T-helper 9 cell (primary cell): ENCODE results near the gene ADAM12.
"Not testable (repeated sequence)": the region's sequence is repeated elsewhere in the genome, so short reads cannot be mapped to it uniquely, and the experiment has no call there.

ENCODE experiments used
- DNase-seq: peaks from one replicate; pipeline ENCODE4 v3.0.0-alpha.2; 2020

The ADAM12 gene

DNA sequence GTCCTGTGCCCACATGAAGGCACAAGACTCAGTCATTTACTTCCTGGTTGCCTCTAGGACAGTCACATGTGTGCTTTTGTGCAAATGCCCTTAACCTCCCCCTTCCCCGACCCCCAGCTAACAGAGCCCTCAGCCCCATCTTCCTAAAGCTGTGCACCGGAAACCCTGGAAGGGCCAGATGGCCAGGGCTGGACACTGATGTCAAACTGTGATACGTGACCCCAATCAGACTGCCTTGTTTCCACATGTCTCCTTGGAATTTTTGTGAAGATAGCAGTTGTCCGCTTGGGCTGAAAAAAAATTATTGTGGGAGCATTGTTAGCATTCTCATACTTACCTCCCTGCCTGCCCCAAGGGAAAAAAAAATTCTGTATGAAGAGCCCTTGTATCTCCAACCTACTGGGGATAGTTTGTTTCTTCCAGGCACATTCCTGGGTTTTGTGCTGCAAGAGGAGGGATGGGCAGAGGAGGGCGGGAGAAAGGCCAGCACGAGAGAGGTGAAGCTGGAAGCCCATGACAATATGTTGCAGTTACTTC is 17.0 kb upstream of the ADAM12 start:
- DNase-seq, result no peak

DNA sequence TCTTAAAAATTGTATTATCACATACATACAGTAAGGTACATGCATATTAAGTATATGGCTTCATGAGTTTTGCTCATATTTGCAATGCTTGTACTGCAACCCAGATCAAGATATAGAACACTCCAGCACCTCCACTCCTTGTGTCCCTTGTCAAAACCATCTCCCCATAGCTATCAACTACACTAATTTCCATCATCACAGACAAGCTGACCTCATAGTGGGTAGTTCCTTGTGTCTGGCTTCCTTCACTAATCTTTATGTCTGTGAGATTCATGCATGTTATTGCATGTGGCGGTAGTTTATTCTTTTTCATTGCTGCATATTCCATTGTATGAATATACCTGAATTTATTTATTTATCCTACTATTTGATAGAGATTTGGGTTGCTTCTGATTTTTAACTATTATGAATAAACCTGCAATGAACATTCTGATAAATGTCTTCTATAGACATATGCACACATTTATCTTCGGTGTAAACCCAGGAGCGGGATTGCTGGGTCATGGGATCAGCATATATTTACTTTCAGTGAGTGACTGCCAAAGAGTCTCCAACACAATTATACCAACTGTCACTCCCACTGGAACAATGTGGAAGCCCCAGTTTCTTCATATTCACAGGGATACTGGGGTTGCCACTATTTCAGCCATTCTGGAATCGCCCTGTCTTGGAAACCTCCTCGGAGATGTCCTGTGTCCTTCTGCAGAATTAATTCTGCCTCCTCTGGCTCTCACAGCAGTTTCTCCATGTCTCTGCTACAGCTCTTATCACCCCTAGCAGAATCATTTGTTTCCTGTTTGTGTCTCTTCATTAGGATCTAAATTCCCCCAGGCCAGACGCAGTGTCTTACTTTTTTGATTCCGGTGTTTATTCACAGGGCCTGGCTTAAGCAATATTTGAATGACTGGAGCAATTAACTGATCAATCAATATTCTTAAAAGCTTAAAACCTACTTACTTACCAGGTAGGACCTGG is 14.7 kb upstream of the ADAM12 start:
- DNase-seq, result no peak

DNA sequence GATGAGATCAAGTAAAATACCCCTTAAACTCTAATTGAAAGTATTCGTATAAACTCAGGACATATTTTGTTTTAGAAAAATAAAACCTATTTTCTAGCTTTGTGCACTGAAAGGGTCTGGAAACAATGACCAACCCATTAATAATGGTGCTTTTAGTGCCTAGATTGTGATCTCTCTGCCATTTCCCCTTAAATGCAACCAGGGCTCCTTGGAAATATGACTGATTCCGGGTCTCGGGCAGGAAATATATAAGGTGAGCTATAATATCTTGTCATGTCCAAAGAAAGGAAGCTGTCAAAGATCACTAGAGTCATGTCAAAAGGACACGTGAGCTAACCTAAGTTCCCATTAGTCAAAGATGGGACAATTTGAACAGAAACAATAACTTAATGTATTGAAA is 12.4 kb upstream of the ADAM12 start:
- DNase-seq, result no peak

DNA sequence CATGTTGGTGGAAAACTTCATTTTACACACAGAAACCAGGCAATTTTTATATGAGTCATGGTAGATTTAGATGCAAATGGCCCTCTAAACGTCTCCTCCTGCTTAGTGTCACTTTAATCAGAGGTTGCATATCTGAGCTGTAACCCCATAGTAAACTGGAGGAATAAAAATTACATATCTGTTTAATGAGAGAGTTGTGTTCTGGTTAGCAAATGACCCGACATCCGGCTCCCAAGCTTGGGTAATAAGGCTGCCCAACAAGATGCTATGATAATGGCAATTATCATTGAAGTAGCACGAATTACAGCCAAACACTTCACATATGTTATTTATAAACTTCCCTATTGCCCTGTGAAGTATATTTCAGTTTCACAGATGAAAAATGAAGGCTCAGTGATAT is 10.6 kb upstream of the ADAM12 start:
- no peak for DNase-seq

DNA sequence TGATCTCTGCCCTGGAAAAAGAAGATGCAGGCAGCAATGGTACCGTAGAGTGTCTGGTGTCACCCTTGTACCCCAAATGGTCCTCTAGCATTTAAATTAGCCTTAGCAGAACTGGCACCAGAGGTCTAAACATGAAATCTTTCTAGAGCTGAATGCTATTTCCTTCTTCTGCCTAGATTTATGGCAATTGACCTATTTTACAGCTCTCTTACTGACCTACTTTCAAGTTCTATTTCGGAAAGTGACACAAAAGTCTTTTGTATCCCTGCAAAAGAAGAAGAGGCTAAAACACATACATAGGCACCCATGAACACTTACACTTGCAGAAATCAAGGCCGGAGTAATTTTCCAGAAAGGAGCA is 10.1 kb upstream of the ADAM12 start:
- no peak for DNase-seq

DNA sequence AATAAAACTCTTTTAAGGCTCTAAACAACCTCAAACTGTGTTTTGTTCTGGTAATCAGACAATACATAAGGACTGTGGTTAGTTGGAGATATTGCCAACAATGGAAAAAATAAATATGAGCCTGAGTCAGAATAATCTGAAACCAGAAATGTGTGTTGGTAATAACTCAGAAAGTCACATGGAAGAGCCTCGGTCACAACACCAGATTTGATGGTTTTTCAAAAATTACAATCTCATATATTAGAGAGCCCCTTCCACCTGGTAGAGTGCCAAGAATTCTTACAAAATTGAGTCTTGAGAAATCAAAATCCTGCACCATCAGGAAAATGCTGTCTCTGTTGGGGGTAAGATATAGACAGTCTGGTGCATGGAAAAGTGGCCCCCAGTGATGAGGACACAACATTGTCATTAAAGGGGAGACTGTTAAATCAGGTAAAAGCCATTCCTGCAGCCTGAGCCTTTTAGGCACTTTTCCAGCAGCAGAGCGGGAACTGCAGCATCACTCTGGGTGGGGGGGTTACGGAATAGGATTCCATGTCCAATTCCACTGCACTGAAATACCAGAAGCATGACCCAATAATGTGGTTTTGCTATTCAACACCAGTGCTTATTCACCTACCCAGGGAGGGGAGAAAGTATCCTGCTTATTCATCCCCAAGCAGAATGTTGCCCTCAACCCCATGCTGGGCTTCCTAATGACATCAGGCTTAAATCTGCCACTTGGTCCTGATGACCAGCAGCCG is 9.5 kb upstream of the ADAM12 start:
- no peak for DNase-seq

- no peak for DNase-seq
Measured at GRCh38 chr10:126397156-126397555, 8.9 kb upstream of the ADAM12 start.

DNA sequence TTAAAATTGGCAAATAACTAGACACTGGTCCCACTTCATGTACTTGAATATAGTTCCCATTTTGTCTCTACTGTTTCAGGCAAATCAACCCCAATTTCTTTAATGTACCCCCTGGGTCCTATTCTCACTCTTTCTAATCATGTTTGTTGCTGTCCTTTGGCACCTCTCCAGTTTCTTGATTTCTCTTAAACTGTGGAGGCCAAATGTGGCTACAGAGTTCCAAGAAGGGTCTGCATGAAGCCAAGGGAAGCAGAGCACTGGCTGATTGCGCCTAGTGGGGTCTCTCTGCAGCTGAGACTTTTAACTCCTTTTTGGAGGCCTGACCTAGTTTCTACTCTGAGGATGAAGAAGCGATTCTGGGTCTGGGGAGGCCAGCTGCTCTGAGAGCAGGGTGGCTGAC is 6.7 kb upstream of the ADAM12 start:
- DNase-seq, result no peak

- no peak for DNase-seq
Measured at GRCh38 chr10:126393076-126393475, 4.8 kb upstream of the ADAM12 start.

- DNase-seq, result no peak
Measured at GRCh38 chr10:126392469-126392868, 4.2 kb upstream of the ADAM12 start.

GRCh38 chr10:126392068-126392467 is 3.8 kb upstream of the ADAM12 start:
- DNase-seq, result no peak

DNA sequence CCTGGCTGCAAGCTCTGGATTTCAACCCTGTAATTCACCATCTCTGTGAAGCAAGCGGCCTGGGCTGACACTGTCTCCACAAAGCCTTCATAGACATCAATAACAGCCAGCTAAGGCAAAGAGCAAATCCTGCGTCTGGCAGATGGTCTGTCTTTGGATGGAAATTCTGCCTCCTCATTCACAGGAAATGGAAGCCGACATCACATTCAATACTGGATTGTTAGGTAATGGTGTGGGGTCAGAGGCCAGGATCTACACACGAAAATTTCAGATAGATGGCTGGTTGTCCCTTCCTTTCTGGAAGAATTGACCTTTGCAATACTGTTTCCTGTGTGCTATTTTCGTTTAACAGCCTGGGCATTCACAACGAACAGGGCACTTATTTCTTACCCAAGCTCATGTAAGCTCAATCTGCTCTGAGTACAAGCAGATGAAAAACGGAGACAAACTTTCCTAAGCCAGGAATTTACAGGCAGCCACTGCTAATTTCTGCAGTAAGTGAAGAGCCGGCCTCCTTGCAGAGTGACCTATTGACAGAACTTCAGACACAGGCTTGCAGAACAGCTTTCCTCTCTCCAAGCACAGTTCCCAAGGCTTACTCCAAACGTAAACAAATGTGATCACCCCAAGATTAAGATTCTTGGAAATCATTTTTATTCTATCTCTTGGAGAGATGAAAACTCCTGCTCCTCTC is 3.1 kb upstream of the ADAM12 start:
- DNase-seq, result no peak

- no peak for DNase-seq
Measured at GRCh38 chr10:126390324-126390723, 2.0 kb upstream of the ADAM12 start.

DNA sequence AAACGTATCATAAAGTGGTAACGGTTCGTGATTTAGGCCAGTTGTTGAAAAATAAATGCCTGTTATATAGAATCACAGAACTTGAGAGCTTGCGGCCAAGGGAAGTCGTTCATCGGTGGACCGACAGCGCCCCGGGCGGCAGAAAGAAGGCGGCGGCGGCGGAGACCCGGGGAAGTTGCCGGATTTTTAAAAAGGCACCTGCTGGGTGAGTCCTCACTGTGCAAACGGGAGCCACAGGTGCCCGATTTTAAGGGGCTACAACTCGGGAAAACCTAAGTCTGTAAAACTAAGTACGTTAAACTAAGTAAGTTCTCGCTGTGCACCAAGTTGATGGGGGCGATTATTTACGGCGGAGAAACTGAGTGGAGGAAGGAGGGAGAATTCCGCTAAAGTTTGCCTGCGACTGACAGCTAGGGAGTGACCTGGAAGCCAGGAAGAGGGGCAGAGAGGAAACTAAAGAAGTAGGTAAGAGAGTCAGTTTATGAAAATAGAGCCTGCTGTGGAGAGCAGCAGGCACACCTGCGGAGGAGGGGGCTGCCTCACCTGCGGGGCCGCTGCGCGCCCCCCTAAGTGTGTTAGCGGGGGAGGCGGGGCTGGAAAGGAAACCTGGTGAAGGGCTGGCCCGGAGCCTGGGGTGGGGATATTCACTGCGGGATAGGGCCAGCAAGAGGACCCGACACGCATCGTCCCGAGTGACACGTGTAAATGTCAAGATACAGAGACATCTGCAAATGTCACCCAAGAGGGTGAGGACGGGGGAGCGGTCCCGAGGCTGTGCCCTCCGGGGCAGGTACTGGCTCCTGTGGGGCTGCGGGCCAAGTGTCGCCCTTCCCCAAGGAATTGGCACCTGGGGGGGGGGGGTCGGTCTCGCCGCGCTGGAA is 996 bp downstream of the ADAM12 start:
- peak; percentile 21 for DNase-seq

DNA sequence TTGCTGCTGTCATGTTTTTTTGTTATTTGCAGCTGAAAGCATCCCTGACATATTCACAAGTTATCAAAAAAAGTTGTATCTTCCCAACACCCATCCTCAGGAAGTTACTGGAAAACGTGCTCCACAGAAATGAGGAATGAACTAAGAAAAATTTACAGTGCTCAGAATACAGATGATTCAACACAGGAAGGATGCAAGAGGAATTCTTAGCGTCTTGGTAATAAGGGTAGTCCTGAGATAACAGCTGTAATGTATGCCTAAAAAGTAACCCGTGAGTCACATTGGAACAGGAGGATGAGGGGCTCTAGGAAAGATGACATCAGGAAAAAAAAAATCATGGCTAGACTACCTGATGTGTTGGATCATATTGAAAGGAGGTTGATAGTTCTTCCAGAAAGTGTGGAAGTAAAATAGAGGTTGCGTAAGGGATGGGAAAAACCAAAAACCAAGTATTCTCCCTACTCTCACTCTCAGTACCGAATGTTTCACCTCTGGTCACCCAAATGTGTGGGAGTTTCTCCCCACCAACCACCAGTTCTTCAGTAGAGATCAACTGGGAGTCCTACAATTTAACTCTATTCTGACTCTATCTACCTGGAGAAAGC is 3.9 kb downstream of the ADAM12 start:
- DNase-seq, result no peak

- DNase-seq, result no peak
Measured at GRCh38 chr10:126380352-126381076, 7.8 kb downstream of the ADAM12 start.

DNA sequence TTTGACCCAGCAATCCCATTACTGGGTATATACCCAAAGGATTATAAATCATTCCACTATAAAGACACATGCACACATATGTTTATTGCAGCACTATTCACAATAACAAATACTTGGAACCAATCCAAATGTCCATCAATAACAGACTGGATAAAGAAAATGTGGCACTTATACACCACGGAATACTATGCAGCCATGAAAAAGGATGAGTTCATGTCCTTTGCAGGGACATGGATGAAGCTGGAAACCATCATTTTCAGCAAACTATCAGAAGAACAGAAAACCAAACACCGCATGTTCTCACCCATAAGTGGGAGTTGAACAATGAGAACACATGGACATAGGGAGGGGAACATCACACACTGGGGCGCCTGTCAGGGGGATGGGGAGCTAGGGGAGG is 9.1 kb downstream of the ADAM12 start:
- not testable (repeated sequence) for DNase-seq

GRCh38 chr10:126376956-126377355 is 11.3 kb downstream of the ADAM12 start:
- DNase-seq, result no peak

GRCh38 chr10:126375926-126376554 is 12.2 kb downstream of the ADAM12 start:
- no peak for DNase-seq

GRCh38 chr10:126375299-126375698 is 13.0 kb downstream of the ADAM12 start:
- DNase-seq, result no peak
